Activated gamma-delta T cell treated with anti-CD3 and anti-CD28 coated beads, Interleukin-2, amount 50 U/mL, for 16 hours (primary cell): ENCODE data around the gene DCANP1.

Source experiments
- DNase-seq: peaks from one replicate; pipeline ENCODE4 v3.0.0-alpha.2; 2020; ENCODE audit warnings: low read depth

The DCANP1 gene

DNA sequence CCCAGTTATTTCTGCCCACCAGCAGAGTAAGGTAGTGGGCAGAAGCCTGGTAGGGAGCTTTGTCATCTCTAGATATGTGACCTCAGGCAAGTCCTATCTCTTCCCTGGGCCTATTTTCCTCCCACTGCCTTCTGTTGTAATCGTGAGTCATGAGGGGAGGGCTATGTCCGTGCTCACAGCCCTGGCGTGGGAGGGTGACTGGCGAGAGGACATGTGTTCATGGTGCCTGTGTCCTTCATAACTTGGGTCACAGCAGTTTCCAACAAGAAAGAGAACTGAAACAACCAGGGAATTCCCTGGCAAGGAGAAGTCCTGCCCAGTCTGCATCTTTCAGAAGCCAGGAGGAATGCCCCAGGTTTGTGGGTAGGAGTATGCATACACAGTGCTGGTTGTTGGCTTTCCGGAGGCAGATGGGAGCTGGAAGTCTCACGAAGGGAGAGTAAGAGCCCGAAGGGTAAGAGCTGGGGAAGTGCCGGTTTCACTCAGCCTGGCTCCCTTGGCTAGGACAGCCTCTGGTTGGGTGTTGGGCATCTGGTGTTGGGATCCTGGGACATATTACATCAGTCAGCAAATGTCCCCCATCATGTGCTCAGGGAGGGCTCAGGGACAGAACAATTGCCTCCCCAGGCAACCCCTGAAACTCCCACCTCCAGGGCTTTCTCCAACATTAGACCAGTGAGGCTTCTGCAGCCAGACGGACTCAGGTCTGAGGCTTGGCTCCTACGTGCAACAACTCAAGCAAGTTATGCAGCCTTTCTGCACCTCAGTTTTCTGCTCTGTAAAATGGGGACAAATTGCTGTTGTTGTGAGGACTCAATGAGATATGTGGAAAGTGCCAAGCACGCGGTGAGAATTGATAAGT, 9.3 kb upstream of the DCANP1 start:
- no peak for DNase-seq

DNA sequence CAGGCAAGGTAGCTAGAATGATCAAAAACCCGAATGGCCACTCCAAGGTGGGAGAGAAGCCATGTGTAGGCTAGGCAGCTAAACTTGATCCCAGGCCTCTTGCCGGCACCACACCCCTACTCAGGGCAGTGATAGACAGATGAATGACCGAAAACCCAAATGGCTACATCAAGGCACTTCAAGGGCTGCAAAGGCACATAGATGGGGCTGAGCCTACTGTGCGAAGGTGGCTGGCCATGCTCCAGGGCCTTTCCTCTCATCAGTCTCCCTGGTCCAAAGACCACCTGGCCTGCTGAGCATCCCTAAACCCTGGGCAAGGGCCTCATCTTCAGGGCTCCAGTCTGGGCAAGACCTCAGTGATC, 8.7 kb upstream of the DCANP1 start:
- DNase-seq, result no peak

DNA sequence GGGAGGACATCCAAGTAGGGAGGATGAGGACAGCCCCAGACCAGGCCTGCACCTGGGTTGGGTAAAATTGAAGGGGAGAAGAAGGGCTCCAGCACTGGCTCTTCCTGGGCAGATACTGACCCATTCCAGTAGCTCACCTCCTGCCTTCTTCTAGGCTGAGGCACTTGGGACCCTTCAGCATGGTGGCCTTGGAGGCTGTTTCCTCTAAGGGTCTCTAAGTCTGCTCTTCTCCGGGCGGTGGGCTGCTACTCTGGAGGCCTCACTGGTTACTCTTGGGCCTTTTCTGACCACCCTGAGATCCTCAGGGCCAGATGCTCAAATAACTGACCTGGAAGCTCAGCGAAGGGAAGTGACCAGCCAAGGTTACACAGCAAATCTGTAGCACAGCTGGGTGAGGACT, 7.8 kb upstream of the DCANP1 start:
- no peak for DNase-seq

DNA sequence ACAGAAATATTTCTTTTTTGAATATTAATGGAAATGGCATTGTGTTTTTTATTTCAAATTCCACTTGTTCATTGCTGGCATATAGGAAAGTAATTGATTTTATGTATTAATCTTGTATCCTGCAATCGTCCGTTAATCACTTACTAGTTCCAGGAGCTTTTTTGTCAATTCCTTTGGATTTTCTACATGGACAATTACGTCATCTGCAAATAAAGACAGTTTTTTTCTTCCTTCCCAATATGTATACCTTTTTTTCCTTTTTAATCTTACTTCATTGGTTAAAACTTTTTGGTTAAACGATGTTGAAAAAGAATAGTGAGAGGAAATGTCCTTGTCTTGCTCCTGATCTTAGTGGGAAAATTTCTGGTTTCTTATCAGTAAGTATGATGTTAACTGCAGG, 6.5 kb upstream of the DCANP1 start:
- DNase-seq, result no peak

DNA sequence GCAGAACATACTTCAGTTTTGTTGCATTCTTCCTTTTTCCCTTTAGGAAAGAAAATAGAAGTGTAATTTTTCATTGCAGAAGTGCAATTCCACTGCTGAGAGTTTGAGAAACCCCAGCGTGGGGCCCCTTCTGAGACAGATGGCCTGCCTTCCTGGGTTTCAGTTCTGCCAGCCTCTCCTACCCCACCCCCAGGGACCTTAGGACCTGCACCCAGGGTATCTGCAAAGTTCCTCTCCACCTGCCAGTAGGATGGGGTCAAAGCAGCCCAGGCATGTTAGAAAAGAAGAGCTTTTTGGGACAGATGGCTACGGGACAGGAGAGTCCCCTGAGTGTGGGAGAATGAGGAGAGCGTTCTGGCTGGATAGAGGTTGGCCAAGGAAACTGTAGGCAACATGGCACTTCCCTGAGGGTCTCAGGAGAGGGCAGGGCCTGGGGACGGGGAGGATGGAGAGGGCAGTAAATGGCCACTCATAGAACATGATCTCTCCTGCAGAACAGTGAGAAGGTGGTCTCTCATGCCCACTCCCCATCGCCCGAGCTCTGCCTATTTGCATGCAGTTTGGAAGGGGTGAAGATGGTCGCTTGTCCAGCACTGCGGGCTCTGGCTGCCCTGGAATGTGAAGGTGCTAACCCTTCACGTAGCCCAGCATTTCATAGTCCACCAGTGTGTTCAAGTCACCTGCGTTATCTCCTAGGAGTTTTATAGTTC, 5.3 kb upstream of the DCANP1 start, which contains the start of gene TIFAB:
Gene TIFAB (minus strand): TSS at position 31 of the 710 bp plus-strand sequence. CDS start 2,412 bp downstream, outside the sequence.
- DNase-seq, result no peak

DNA sequence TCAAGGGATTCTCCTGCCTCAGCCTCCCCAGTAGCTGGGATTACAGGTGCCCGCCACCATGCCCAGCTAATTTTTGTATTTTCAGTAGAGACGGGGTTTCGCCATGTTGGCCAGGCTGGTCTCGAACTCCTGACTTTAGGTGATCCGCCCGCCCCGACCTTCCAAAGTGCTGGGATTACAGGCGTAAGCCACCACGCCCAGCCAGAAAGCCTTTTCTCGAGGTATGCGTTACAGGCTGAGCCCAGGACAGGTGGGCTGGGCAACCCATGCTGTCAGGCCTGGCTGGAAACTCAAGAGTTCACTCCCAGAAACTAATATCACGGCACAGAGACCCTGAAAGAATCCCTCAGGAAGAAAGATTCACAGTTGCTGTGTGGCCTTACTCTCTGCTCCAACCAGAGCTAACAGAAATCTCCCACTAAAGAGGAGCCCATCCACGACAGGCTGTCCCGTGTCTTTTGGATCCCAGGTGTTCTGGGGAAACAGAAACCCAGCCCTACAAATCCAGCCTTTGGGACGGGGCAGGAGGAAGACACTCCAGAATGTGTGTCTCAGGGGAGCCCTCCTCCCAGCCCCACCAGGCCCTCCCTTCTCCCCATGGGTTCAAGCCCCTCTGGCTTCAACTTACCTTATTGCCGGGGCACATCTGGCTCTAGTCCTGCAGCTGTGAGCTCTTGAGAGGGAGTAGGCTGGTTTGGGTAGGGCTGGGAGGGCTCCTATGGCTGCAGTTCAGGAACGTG, 4.6 kb upstream of the DCANP1 start:
- no peak for DNase-seq

DNA sequence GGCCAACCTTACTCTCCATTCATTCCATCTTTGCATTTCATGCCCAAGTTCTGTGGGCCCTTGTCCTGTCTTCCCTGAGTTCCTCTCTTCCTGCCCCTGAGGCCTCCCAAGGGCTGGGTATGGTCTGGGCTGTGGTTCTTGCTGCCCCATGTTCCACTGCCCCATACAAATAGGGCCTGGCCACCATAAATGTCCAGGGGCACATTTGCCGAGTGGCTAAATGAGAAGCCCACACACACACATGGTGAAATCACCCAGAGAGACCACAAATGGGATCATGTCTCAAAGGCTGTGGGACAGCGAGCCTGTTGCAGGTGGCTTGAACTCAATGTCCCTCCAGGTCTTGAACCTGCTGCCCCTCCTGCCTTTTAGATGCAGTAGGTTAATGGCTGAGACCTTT, 3.8 kb upstream of the DCANP1 start:
- DNase-seq, result no peak

DNA sequence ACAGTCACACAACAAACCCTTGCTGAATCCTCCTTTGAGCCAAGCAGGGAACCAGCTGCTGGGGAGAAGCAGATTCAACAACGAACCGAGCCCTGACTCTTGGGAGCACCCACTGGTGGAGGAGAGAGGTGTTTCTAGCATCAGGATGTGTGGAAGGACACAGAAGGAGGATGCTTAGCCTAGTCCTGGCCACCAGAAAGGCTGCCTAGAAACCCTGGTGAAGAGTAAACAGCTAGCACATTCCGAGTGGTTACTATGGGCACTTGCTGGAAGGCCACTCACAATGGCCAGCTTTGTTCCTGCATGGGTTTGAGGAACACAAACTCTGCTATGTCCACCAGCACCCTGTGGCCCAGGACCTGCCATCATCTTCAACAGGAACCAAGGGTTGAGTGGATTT, 3.2 kb upstream of the DCANP1 start:
- DNase-seq, result no peak

DNA sequence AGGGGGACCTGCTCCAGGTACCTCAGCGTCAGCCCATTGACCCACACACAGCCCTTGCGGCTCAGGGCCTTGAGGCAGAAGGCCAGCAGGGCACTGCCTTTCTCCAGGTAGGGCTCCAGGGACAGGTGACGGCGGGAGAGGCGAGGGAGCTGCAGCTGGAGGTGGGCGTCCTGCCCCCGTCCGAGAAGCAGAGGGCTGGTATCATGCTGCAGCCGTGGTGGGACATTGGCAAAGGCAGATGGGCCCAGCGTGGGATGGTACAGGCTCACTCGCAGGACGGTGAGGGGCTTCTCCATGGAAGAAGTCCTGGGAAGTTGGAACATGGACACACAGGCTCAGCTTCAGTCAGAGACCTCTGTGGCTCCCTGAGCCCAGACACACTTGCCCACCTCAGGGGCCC, 2.5 kb upstream of the DCANP1 start:
- no peak for DNase-seq

DNA sequence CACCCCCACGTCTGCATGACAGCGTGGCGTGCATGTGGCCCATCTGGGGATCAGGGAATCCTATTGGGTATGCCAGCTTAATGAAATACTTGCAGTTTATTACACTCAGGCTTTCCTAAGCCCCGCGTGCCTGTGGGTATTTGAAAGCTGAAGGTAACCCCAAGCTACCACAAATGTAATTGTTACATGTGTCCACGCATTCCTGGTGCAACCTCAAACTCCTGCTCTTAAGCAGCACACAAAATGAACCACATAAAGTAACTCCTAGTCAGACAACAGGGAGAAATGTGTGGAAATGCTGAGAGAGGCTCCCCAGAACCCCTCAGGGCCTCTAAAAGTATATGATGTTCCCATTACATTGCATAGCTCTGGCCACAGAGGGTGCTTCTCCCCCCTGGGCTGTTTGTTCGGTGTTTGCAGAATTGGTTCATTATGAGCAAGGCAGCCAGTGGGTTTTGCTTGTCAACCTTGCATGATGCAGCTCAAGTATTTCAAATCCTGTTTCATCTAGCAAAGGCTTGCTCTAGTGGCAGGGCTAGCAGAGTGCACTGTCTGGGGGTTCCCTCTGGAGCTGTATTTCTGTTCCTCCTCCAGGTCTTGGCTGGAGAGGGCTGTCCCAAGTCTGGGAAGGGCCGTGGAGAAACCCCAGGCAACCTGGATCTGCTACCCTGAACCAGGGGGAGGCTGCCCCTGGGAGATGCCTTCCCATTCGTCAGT, 1.8 kb upstream of the DCANP1 start:
- DNase-seq, result no peak

DNA sequence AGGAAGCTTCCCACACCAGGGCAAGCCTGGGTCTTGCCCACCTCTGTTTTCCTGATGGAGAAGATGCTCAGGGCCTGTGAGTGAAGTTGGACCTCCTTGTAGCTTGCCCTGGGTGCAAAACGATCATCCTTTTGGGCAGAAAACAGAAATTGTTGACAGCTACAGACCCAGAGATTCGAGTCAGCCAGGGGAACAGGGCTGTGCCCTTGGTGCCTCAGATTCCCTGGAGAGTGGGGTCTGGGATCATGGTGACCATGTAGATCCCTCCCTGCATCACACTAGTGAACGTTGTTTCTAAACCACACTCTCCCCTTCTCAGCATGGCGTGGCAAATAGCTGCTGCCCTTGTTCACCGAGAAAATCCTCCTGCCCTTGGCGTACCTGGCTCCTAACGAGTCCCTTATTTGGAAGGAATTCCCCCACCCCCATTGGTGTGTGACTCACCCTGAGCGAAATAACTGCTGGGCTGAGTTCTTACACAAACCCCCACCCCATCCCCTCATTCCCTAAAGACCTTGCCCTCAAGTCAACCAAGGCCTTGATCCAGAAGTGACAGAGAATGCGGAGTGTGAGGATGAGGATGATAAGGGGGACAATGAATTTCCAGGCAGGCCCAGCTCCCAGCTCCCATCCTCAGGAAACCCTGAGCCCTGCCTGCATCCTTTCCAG, 1.1 kb upstream of the DCANP1 start:
- DNase-seq, result no peak

DNA sequence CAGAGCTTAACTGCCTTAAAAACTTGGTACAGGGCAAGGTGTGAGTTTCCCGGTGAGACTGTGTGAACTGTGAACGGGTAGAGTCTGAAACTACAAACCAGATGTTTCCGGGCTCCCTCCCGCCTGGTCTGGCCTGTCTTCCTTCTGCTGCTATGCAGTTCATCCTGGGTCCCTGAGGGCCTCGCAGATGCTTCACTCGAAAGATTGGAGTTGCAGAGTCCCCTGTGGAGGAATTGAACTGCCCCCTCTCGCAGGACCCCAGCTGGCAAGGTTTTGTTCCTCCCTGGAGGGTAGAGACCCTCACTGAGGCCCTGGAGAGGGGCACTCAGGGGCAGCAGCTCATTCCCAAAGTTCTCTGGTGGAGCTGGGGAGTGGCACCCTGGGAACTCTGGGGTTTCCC, 533 bp downstream of the DCANP1 start:
- DNase-seq, result no peak

DNA sequence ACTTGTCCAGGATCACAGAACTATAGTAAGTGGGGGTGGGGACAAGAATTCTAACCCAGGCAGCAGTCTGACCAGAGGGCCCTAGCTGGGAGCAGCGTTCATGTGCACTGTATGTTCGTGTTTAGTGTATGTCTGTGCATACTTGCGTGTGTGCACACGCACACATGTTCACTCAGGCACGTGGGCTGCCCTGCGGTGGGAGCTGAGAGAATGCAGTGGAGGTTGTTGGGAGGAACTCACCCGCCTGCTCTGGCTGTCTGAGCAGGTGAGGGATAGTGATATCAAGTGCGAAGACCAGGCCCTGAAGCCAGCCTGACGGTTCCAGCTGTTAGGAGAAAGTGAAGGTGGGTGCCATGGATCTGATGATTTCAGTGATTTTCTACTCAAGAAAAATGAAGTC, 942 bp downstream of the DCANP1 start:
- no peak for DNase-seq

DNA sequence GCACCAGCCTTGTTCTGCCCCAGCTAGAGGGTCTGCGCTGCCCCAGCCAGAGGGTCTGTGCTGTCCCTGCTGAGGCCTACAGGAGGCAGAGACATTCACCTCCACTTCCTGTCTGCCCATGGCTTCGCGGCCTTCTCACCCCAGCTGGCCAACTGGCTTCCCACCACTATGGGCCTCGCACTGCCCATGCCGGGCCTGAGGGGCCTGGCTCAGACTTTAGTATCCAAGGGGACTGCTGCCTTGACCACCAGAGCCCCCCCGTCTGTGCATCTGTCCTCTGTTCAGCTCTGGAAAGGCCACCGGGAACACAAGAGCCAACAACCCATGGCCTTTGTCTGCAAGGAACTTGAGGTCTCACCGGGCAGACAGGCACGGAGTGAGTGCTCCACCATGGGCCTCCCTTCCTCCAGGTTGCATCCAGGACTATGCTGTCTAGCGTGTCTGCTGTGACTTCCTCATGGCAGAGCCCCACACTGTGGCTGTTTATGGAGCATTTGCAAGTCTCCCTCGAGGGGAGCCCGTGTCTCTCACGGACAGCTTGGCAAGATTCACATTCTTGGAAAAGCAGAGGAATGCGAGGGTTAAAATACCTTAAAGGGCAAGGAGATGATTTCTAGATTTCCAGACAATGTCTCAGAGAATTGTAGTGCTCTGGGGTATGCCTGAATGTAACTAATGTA, 1.7 kb downstream of the DCANP1 start:
- DNase-seq, result no peak

DNA sequence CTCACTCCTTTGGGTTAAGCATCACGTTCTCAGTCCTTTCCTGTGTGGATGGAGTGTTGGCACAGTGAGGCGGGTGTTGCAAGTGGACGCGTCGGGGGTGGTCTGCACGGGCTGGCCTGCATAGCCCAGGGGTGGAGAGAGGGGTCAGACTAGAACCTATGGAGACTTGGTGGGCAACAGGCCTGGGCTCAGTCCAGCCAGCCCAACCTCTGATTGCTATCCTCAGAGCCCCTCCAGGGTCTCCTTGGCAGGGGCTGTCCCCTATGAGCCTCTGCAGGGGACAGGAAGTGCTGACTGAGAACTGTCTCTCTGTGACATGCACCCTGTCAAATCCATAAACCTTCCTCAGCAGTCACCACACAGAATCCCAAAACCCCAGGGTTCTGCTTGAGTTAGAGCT, 2.3 kb downstream of the DCANP1 start:
- no peak for DNase-seq

DNA sequence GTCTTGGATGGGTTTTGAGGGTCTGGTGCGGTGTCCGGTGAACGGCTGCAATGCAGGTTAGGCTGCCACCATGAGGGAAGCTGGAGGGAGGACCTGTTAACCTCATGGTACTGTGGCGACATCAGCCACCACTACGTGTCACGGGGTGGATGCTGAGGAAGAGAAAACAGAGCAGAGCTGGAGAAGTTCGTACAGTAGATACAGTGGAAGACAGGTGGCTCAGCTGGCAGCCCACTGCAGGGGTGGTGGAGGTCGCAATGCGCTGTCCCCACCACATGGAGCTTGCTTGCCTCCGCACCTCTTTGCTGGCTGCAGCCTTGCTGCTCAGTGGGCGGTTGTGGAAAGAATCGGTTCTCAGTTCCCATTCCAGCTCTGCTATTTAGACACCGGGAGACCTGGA, 2.8 kb downstream of the DCANP1 start:
- DNase-seq, result no peak

DNA sequence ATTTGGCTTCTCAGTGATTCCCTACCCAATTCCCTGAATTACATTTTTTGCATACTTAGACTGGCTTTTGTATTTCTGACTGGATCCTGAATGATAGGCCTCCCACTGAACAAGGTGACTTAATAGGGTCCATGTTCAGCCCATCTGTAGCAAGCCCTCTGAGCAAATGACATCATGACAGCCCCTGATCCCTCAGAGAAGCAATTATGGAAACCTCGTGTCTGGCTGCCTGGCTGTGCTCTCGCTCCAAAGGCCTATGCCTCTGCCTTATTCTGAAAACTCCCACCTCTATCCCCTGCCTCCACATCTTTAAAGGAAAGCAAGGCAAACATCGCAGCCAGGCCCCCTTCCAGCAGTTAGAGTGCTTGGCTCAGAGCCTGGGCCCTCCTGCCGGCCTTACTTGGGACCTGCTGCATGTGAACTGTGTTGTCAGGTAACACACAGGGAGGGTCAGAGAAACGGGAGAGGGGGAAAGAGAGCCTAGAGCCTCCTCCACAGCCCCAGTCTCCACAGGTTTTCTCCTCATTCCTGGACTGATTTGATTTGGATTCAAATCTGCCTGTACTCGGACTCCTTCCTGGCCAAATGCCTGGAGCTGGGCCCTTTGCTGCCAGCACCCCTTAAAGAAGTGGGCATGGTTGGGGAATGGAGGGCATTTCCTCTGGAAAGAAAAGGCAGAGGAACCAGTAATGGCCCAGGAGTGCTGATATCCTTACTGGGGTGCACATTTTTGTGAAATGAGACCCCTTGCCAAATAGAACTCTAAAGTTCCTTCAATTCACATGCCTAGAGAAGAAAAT, 3.8 kb downstream of the DCANP1 start:
- DNase-seq, result no peak

DNA sequence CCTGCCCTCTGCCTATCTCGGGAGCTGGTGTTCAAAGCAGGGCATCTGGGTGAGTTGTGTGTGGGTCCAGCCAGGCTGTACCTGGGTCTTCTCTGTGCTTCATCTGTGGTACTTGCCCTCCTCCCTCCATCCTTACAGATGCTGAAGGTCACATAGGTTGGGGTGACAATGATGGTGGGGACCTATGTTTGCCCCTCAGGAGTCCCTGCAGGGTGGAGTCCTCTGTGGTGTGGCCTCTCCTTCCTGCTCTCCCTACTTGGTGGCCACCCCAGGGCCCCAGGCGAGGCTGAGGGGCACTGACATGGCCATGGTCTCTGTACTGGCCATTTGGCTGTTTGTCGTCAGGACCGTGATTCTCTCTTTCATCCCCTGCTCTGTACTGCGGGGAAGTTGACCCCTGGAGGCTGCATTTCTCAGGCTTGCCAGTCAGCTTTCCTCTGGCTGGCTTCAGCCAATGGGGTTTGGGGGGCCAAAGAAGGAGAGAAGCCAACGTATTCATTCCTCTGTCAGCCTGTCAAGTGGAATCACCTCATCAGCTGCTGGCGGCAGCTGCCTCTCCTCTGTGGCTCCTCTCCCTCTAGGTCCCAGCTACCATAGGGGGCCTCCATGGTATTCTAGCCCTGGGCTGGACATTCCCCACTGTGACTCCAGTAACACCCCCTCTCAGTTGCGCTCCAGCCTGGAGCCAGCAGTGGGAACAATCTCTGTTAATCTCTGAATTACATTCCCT, 4.6 kb downstream of the DCANP1 start:
- no peak for DNase-seq

DNA sequence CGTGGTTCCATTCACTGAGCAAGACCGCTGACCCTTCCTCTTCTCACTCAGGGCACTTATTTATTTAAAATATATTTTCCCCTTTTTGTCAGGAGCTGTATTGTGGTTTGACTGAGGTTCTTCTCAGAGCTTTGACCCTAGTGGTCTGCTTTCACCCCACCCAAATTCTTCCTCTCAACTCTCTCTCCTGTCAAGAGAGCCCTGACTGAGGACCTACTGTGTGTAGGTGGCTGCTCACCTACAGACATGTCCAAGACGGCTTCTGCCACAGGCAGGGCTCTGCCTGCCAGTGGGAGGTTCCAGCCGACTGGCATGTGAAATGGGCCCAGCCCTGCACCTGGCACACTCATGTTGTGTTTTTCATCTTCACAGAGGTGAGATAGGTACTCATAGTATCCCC, 5.2 kb downstream of the DCANP1 start:
- no peak for DNase-seq
